Loucy (cell line): Measurements from ENCODE around the gene LHFPL6.

ENCODE experiments used
- CTCF ChIP-seq: fragments of 200-600 bp; sonication (generic); conservative IDR thresholded peaks from 2 replicates; pipeline ENCODE4 v1.5.1; 2014; ENCODE audit warnings: mild to moderate bottlenecking, antibody characterized with exemption, low read length
- EZH2phosphoT487 ChIP-seq: fragments of 200-600 bp; IDR thresholded peaks from 2 replicates; pipeline ENCODE4 v1.6.1; 2018; ENCODE audit warnings: antibody characterized with exemption, mild to moderate bottlenecking, moderate library complexity, borderline replicate concordance

- TF ChIP-seq CTCF (no peak), EZH2phosphoT487 (no peak)
These were observed 233.7 kb downstream of the LHFPL6 start for GRCh38 chr13:39369161-39369890.
